H1 (cell line): Measurements from ENCODE around the gene HSD17B8. TPM values are rescaled to one million over a fixed set of nuclear protein-coding genes. Genes with fewer than 3 reads are reported as not detected.

Experiments used
- ATF3 ChIP-seq: IDR thresholded peaks from 2 replicates; pipeline ENCODE4 v1.6.1; 2011; ENCODE audit warnings: low read depth, mild to moderate bottlenecking, low read length; ENCODE audit not compliant: insufficient read depth
- CBX5 ChIP-seq: fragments of 300-800, 300-1000 bp; sonication (generic); IDR thresholded peaks from 2 replicates; pipeline ENCODE4 v1.7.1; 2016; ENCODE audit warnings: antibody characterized with exemption, low read length, low read depth
- KDM5A ChIP-seq: fragments of 200-600 bp; IDR thresholded peaks from 2 replicates; pipeline ENCODE4 v1.7.1; 2012; ENCODE audit warnings: mild to moderate bottlenecking, low read length, inconsistent platforms, mixed read lengths
- PHF8 ChIP-seq: fragments of 200-600 bp; sonication (generic); conservative IDR thresholded peaks from 2 replicates; pipeline ENCODE4 v1.7.1; 2012; ENCODE audit warnings: low read depth, mild to moderate bottlenecking, inconsistent platforms, low read length, moderate library complexity
- RBBP5 ChIP-seq: IDR thresholded peaks from 2 replicates; pipeline ENCODE4 v1.7.1; 2012; ENCODE audit warnings: low read depth, mild to moderate bottlenecking, inconsistent platforms, low read length, moderate library complexity, borderline replicate concordance
- RNF2 ChIP-seq: fragments of 200-900, 300-1000 bp; sonication (generic); IDR thresholded peaks from 2 replicates; pipeline ENCODE4 v1.7.1; 2016; ENCODE audit warnings: borderline replicate concordance, low read depth, mild to moderate bottlenecking, antibody characterized with exemption, low read length; ENCODE audit not compliant: poor library complexity, severe bottlenecking; ENCODE audit errors: missing control alignments
- polyA plus RNA-seq, 7 experiments: library from polyadenylated mRNA; depleted of rRNA in 3 of 7; stranded (reverse) in 5 of 7; unstranded in 2 of 7; fragments of >200 nt in 5 of 7; fragments of 200-250 nt in 2 of 7; gene quantifications; 1 replicate in 5 of 7; 2 replicates in 1 of 7; 4 replicates in 1 of 7; pipeline versions ENCODE4 v1.2.1 to v1.2.3, GENCODE V29; 2011 to 2013; ENCODE audit warnings: missing spikeins in 2 of 7, mixed read lengths in 2 of 7
- total RNA-seq: library from RNA; stranded (reverse); fragmentation: NEBNext Ultra II Directional; extraction: Animal tissue kit (Norgen Biotek cat#: 25700); gene quantifications from 2 replicates; pipeline ENCODE4 v1.2.1, GENCODE V29; 2021

Gene HSD17B8
- total and polyA plus RNA-seq, 2 of the 8 experiments (the other 6 are each of a cell fraction or from before 2014, with no cell fraction given), result 3.3 to 17.1 TPM

- no peak for TF ChIP-seq RNF2
- TF ChIP-seq KDM5A, result no peak
- no peak for TF ChIP-seq ATF3
- no peak for TF ChIP-seq CBX5
- TF ChIP-seq PHF8, result no peak
- no peak for TF ChIP-seq RBBP5
Observed at GRCh38 chr6:33166363-33166762, 38.1 kb upstream of the HSD17B8 start (continued).
